B cell (primary cell): ENCODE data around the gene KIF22.

Experiments
- EZH2 ChIP-seq: IDR thresholded peaks from 2 replicates; pipeline ENCODE4 v1.6.1; 2012; ENCODE audit warnings: borderline replicate concordance, low read depth, mild to moderate bottlenecking, moderate library complexity, low read length; ENCODE audit not compliant: insufficient read depth, poor library complexity, severe bottlenecking
- TF ChIP-seq, protein P1 (sequence below): fragments of 200-600 bp; IDR thresholded peaks from one replicate; pipeline ENCODE4 v1.8.0; 2022; ENCODE audit warnings: antibody characterized with exemption, mild to moderate bottlenecking

DNA sequence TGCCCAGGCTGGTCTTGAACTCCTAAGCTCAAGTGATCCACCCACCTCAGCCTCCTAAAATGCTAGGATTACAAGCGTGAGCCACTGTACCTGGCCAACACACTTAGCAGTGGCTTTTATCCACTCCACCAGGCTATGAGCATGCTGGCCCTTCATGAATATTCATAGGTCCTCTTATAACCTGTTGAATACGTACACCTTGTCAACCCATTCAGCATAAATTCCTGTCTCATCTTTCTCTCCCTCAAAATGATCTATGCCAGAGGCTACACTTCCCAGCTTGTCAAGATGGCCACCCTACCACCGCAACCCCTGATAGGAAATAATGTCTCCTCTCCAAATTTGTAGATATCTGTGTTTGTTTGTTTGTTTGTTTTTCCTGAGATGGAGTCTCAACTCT lies 23.5 kb upstream of the KIF22 start:
- TF ChIP-seq, protein P1, sequence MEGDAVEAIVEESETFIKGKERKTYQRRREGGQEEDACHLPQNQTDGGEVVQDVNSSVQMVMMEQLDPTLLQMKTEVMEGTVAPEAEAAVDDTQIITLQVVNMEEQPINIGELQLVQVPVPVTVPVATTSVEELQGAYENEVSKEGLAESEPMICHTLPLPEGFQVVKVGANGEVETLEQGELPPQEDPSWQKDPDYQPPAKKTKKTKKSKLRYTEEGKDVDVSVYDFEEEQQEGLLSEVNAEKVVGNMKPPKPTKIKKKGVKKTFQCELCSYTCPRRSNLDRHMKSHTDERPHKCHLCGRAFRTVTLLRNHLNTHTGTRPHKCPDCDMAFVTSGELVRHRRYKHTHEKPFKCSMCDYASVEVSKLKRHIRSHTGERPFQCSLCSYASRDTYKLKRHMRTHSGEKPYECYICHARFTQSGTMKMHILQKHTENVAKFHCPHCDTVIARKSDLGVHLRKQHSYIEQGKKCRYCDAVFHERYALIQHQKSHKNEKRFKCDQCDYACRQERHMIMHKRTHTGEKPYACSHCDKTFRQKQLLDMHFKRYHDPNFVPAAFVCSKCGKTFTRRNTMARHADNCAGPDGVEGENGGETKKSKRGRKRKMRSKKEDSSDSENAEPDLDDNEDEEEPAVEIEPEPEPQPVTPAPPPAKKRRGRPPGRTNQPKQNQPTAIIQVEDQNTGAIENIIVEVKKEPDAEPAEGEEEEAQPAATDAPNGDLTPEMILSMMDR, result no peak
- no peak for TF ChIP-seq EZH2
